Vagina (tissue), 2 donors: ENCODE data around the gene EPS8L3. TPM values are rescaled to one million over a fixed set of nuclear protein-coding genes. Genes with fewer than 3 reads are reported as not detected.
A peak's percentile ranks its signal among the peaks of the same experiment; 100 is the strongest.
"Not testable (repeated sequence)": the region's sequence is repeated elsewhere in the genome, so short reads cannot be mapped to it uniquely, and the experiment has no call there.

ENCODE experiments used
- DNase-seq, 2 donors: peaks; one replicate each; pipeline ENCODE4 v3.0.0-alpha.2; 2017; ENCODE audit errors: extremely low spot score in 2 of 2
- H3K27ac ChIP-seq: fragments of 200-600 bp; sonication (generic); one replicate; pipeline ENCODE4 v1.5.1; 2019
- H3K27me3 ChIP-seq: fragments of 200-600 bp; sonication (generic); one replicate; pipeline ENCODE4 v1.5.1; 2019
- H3K36me3 ChIP-seq, 2 donors: fragments of 200-600 bp; sonication (generic); one replicate each; pipeline ENCODE4 v1.5.1; 2017 to 2019
- H3K4me1 ChIP-seq: fragments of 200-600 bp; sonication (generic); one replicate; pipeline ENCODE4 v1.5.1; 2019
- H3K4me3 ChIP-seq, 2 donors: fragments of 200-600 bp; sonication (generic); 1 replicate in 1 of 2; 2 replicates in 1 of 2; pipeline ENCODE4 v1.5.1; 2016 to 2019
- H3K9me3 ChIP-seq: fragments of 200-600 bp; sonication (generic); one replicate; pipeline ENCODE4 v1.5.1; 2019
- CTCF ChIP-seq, 3 experiments: fragments of 450-650 bp in 2 of 3; fragments of 200-600 bp in 1 of 3; sonication (generic) in 1 of 3; IDR thresholded peaks; one replicate each; pipeline ENCODE4 v1.5.1; 2017 to 2019; ENCODE audit warnings: antibody characterized with exemption in 3 of 3, mild to moderate bottlenecking in 2 of 3, moderate library complexity in 2 of 3
- POLR2A ChIP-seq, 2 donors: fragments of 450-650 bp; IDR thresholded peaks; one replicate each; pipeline ENCODE4 v1.6.1; 2017; ENCODE audit warnings: antibody characterized with exemption in 2 of 2, mild to moderate bottlenecking in 2 of 2, moderate library complexity in 2 of 2
- POLR2AphosphoS5 ChIP-seq, 2 donors: sonication (generic); formaldehyde crosslinking; IDR thresholded peaks; one replicate each; pipeline ENCODE4 v1.9.0; 2017; ENCODE audit warnings: antibody characterized with exemption in 2 of 2, mild to moderate bottlenecking in 2 of 2, low read depth in 1 of 2; ENCODE audit not compliant: insufficient read depth in 1 of 2
- intact Hi-C: fragments of 100-400 bp; cut with DNase I; formaldehyde crosslinking; loops from one replicate; pipeline ENCODE4 v1.15.1; 2023
- total RNA-seq: library from RNA; depleted of rRNA; stranded (reverse); fragments of >200 nt; gene quantifications from one replicate; pipeline ENCODE4 v1.2.3, GENCODE V29; 2016

The EPS8L3 gene
- total RNA-seq, 1 donor from 2014 or later, result not detected

GRCh38 chr1:109712321-109712864 is 51.3 kb downstream of the EPS8L3 start:
- H3K4me1 ChIP-seq, result peaks cover 17% of the 10 kb centered on the region
- DNase-seq, result peak in 1 of 2 donors; percentile 70
- H3K36me3 ChIP-seq, result no peaks in the 10 kb centered on the region
- H3K4me3 ChIP-seq, result peak overlapping the region; percentile 37 to 39
- intact Hi-C loops, result no loop called here
- TF ChIP-seq CTCF (IDR thresholded peaks at IDR 0.05) (no peak), POLR2A (IDR thresholded peaks at IDR 0.05) (no peak), POLR2AphosphoS5 (IDR thresholded peaks at IDR 0.05; ENCODE audit: insufficient read depth in 1 of 2, low read depth in 1 of 2) (no peak)
- H3K9me3 ChIP-seq, result no peaks in the 10 kb centered on the region
- no peaks in the 10 kb centered on the region for H3K27me3 ChIP-seq
- H3K27ac ChIP-seq, result peak overlapping the region; percentile 67

- Histone ChIP-seq H3K4me1 (peaks cover 10% of the 10 kb centered on the region), H3K4me3 (peak within 1 kb of the TSS; percentile 37 to 39), H3K27ac (peak within 1 kb of the TSS; percentile 67)
- H3K36me3 ChIP-seq, H3K27me3 ChIP-seq, H3K9me3 ChIP-seq, intact Hi-C loops, DNase-seq: not testable (repeated sequence)
- peak in 1 of 2 donors; percentile 72 for TF ChIP-seq POLR2AphosphoS5 (IDR thresholded peaks at IDR 0.05; ENCODE audit: insufficient read depth in 1 of 2, low read depth in 1 of 2)
Observed at GRCh38 chr1:109711593-109712320, 52.0 kb downstream of the EPS8L3 start, which contains the start of gene GSTM5. Gene GSTM5, plus strand, starts transcription at chr1:109712251. Its CDS starts 62 bp downstream, at chr1:109712313.

DNA sequence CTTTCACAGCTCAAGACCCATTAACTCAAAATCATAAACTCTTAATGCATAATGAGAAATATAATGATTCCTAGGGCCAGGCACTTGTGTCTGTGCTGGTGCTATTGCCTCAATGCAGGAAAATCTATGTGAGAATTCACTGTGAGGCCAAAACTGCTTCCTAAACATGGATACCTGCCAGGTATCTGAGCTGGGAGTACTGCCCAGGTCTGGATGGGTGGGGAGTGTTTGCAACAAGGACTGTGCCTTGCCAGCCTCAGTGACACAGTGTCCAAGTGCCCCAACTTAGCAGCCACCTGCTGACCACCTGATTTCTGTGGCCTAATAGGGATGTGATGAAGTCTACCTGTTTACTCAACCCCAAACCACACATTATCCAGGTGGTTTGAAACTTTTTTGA is 53.9 kb downstream of the EPS8L3 start:
- H3K27me3 ChIP-seq, H3K27ac ChIP-seq, DNase-seq, H3K4me1 ChIP-seq, H3K9me3 ChIP-seq, H3K36me3 ChIP-seq, H3K4me3 ChIP-seq, intact Hi-C loops: not testable (repeated sequence)

DNA sequence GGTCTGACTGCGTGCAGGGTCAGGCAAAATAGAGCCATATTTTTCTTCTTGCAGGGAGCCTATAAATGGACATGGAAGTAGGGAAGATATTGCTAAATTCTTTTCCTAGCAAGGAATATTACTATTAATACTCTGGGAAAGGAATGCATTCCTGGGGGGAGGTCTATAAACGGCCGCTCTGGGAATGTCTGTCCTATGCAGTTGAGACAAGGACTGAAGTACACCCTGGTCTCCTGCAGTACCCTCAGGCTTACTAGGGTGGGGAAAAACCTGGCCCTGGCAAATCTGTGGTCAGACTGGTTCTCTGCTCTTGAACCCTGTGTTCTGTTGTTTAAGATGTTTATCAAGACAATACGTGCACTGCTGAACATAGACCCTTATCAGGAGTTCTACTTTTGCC is 54.8 kb downstream of the EPS8L3 start:
- H3K27me3 ChIP-seq, H3K9me3 ChIP-seq, DNase-seq, H3K36me3 ChIP-seq, H3K27ac ChIP-seq, intact Hi-C loops, H3K4me3 ChIP-seq, H3K4me1 ChIP-seq: not testable (repeated sequence)

DNA sequence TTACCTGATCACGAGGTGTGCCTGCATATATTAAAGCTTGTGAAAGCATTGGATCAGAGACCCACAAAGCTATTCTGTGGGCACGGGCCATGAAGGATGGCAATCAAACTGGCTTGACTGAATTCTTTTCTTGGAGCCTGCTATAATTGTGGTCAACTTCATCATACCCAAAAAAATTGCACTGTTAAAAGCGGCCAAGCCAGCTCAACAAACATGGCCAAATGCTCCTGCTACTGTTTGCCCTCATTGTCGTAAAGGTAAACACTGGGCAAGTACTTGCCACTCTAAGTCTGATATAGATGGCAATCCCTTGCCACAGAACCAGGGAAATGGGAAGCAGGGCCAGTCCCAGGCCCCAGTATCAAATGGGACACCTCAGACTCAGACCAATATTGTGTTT is 58.3 kb downstream of the EPS8L3 start:
- H3K9me3 ChIP-seq, result no peaks in the 10 kb centered on the region
- intact Hi-C loops, result no loop called here
- peak in 1 of 2 donors; percentile 52 for DNase-seq
- H3K4me3 ChIP-seq, result no peak overlapping the region
- no peak overlapping the region for H3K27ac ChIP-seq
- H3K36me3 ChIP-seq, result no peaks in the 10 kb centered on the region
- H3K4me1 ChIP-seq, result no peaks in the 10 kb centered on the region
- no peaks in the 10 kb centered on the region for H3K27me3 ChIP-seq
- TF ChIP-seq CTCF (IDR thresholded peaks at IDR 0.05), result no peak
- TF ChIP-seq POLR2A (IDR thresholded peaks at IDR 0.05), result no peak
- no peak for TF ChIP-seq POLR2AphosphoS5 (IDR thresholded peaks at IDR 0.05; ENCODE audit: insufficient read depth in 1 of 2, low read depth in 1 of 2)

DNA sequence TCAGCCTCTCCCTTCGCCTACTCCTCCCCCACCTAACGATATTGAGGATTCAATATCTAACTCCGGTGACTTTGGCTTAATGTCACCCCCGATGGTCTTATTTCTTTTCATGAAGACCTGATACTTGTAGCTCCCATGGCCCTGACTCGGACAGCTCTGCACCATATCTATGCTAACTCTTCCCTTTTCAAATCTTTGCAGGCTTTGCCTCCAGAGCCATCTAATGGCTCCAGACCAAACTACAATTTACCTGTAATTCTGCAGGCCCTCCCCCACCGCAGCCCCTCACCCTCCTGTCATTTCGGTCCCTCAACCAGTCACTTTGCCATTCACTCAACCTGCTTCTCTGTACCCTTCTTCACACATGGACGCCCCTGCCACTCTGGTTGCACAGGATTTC is 59.5 kb downstream of the EPS8L3 start:
- intact Hi-C loops, result no loop called here

DNA sequence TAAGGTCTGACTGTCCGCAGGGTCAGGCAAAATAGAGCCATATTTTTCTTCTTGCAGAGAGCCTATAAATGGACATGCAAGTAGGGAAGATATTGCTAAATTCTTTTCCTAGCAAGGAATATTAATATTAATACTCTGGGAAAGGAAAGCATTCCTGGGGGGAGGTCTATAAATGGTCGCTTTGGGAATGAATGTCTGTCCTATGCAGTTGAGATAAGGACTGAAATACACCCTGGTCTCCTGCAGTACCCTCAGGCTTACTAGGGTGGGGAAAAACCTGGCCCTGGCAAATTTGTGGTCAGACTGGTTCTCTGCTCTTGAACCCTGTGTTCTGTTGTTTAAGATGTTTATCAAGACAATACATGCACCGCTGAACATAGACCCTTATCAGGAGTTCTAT is 60.8 kb downstream of the EPS8L3 start:
- H3K4me1 ChIP-seq, H3K4me3 ChIP-seq, H3K9me3 ChIP-seq, H3K27ac ChIP-seq, H3K36me3 ChIP-seq, DNase-seq, intact Hi-C loops, H3K27me3 ChIP-seq: not testable (repeated sequence)

More for the DNA sequence above, 59.5 kb downstream of the EPS8L3 start:
- Histone ChIP-seq H3K4me3 (no peak overlapping the region), H3K4me1 (no peaks in the 10 kb centered on the region), H3K9me3 (no peaks in the 10 kb centered on the region), H3K27ac (no peak overlapping the region), H3K36me3 (no peaks in the 10 kb centered on the region), H3K27me3 (no peaks in the 10 kb centered on the region)
- no peak for TF ChIP-seq POLR2AphosphoS5 (IDR thresholded peaks at IDR 0.05; ENCODE audit: insufficient read depth in 1 of 2, low read depth in 1 of 2)
- no peak for TF ChIP-seq POLR2A (IDR thresholded peaks at IDR 0.05)
- TF ChIP-seq CTCF (IDR thresholded peaks at IDR 0.05), result no peak
- peak in 1 of 2 donors; percentile 64 for DNase-seq
